A172 (cell line): ENCODE measurements around the gene DPYD. TPM values are rescaled to one million over a fixed set of nuclear protein-coding genes. Genes with fewer than 3 reads are reported as not detected.

Experiments
- DNase-seq: peaks from one replicate; pipeline ENCODE4 v3.0.0-alpha.2; 2015; ENCODE audit warnings: low spot score
- total RNA-seq: library from RNA; depleted of rRNA; stranded (reverse); fragments of >200 nt; shearing (Covaris generic); gene quantifications from 2 replicates; pipeline ENCODE4 v1.2.3, GENCODE V29; 2014; rRNA removed

DPYD gene
- 25.0 and 30.7 TPM in 2 replicates for total RNA-seq

GRCh38 chr1:97920832-97921571 is at the start of gene DPYD:
DPYD (minus strand) TSS chr1:97921034; CDS start chr1:97920922, 112 bp downstream.
- DNase-seq, result peak; percentile 80

DNA sequence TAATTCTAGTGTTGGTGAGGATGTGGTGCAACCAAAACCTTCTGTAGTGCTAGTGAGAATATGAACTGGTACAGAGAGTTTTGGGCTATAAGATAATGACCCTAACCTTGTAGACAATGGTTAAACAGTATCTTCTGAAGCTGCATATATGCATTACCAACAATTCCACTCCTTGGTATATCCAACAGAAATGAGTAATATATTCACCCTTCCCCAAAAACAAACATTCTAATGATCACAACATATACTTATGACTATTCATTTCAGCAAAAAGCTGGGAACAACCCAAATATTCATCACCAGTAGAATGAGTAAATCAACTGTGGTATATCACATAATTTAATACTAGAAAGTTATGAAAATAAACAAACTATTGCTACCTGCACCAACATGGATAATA is 39.6 kb upstream of the DPYD start:
- DNase-seq, result no peak

DNA sequence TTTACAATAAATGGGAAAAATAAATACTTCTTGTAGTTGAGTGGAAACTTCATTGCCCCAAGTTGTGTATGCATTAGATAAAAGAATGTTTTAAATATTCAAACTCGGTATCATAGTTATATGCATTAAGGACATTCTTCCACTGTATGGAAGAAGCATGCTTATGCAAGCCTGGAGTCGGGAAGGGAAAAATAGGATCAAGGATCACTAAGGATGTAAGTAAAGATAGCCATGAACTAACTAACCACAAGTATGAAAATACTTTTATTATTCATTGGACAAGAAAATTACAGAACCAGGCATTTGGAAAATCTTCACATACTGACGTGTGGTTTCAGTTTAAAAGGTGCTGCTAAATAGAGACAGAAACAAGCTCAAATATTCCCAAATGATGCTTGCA is 26.9 kb upstream of the DPYD start:
- DNase-seq, result no peak

- no peak for DNase-seq
Observed at GRCh38 chr1:97943354-97943753, 22.5 kb upstream of the DPYD start.

GRCh38 chr1:97942161-97943123 is 21.6 kb upstream of the DPYD start:
- no peak for DNase-seq

DNA sequence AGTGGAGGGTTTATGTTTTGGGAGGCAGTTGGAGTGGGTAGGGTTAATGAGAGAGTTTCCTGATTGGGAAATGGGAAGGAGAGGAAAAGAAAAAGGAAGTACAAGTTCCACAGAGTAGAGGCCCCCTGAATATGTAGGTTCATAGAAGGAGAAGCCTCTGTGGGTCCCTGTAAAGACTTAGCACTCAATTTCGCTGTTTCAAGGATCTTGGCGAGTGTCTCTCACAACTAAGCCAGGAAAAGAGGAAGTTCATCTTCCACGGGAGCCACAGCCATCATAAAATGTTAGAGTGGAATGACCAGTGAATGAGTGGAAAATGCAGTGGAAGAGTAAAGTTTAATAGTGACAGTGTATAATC is 17.4 kb upstream of the DPYD start:
- no peak for DNase-seq

- DNase-seq, result no peak
Observed at GRCh38 chr1:97936976-97937375, 16.1 kb upstream of the DPYD start.

- DNase-seq, result no peak
Observed at GRCh38 chr1:97934491-97934890, 13.7 kb upstream of the DPYD start.

- no peak for DNase-seq
Observed at GRCh38 chr1:97929874-97930851, 9.3 kb upstream of the DPYD start.

DNA sequence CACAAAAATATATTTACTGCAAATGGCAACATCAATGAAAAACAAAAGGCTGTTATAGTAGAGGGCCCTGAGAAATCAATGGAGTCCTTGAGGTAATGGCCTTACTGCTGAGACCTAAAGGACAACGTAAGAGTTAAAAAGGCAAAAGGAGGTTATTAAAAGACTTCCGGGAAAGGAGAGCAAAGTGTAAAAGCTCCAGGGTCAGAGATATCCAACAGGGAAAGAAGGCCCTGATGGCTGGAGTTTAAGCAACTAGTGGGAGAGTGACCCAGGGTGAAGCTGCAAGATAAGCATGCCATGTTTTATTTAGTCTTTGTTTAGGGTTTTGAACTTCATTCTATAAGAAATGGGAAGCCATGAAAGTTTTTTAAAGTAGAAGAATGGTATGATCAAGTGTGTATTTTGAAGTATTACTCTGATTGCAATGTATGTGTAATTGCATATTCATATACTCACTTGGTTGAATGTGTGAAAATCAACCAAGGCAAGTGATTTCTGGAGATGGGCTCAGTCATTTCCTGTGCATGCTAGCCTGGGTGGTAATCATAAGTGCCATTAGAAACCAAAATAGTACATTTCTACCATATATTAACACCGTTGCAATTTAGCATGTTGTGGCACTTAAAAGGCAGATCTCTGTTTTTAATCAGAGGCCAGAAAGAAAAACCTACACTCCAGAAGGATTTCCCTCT is 5.3 kb upstream of the DPYD start:
- DNase-seq, result no peak

DNA sequence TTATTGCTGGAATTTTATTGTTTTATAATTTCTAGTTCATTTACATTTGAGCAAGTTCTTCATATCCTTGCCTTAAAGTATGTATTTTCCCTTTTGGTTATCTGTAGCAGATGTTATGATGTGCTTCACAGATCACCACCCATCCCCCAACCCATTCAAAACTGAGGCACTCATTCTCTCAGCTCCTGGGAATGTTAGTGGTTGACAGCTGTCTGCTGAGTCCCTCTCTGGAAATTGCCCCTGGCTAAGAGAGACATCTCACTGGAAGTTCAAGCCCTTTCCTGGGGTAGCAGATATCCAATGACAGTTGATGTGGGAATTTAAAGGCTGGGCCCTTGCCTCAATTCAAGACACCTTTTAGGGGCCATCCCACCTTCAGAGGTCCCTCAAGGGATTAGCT is 4.3 kb upstream of the DPYD start:
- DNase-seq, result no peak

GRCh38 chr1:97923811-97924210 is 3.0 kb upstream of the DPYD start:
- DNase-seq, result no peak

GRCh38 chr1:97920276-97920831 is 480 bp downstream of the DPYD start:
- no peak for DNase-seq

GRCh38 chr1:97919585-97920261 is 1.1 kb downstream of the DPYD start:
- DNase-seq, result no peak

- no peak for DNase-seq
Observed at GRCh38 chr1:97918961-97919360, 1.9 kb downstream of the DPYD start.

- no peak for DNase-seq
Observed at GRCh38 chr1:97913506-97914139, 7.2 kb downstream of the DPYD start.

DNA sequence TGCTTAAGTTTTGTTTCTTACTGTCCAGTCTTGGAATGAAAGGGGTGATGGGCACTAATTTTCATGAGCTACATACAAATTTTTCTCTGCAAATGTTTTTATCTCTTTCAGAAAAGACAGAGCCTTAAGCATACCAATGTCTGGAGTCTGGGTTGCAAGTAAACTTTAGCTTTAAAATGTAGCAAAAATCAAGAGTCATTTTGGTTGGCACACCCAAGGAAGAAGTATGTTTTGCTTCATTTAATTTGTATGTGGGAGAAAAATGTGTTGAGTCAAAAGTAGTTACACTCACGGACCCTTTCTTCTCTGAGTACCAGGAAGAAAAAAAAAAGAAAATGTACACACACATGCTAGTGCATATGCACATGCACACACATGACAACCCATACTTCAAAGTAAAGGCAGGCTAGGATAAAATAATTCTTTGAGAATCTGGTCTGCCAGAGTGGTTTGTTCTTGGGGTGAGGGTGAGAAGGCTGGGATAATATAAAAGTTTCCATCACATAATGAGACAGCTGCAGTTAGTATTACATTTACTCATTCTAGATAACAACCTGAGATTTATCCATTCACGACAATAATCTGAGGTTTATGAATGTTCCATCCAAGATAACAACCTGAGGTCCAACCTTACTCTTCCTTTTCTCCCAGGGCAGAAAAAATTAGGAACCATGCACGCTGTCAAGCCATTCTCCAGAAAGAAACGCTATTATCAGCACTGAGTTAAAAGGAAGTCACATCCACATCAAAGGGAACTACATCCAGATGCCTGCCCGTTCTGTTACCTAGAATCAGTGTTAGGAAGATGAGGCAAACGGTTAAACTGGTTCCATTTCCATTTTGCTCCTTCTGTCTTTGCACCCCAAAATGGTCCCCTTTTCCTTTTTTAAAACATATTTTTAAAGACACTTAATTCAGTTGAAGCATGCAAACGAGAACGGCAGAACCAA is 9.3 kb downstream of the DPYD start:
- DNase-seq, result no peak

- no peak for DNase-seq
Observed at GRCh38 chr1:97909266-97909665, 11.6 kb downstream of the DPYD start.

DNA sequence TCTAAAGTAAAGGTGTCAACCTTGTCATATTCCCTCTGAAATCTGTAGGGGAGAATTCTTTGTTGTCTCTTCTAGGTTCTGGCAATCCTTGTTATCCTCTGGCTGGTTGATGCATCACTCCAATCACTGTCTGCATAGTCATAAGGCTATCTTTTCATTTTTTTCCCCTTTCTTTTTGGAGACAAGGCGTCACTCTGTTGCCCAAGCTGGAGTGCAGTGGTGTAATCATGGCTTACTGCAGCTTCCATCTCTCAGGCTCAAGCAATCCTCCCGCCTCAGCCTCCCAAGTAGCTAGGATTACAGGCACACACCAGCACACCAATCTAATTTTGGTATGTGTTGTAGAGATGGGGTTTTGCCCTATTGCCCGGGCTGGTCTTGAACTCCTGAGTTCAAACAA is 12.9 kb downstream of the DPYD start:
- DNase-seq, result no peak
